Activated CD4-positive, alpha-beta memory T cell treated with anti-CD3 and anti-CD28 coated beads for 36 hours (primary cell): ENCODE measurements around the gene ZNF232. TPM values are rescaled to one million over a fixed set of nuclear protein-coding genes. Genes with fewer than 3 reads are reported as not detected.

Experiments
- CTCF ChIA-PET: fragments of 350-600 bp; sonication (Branson Sonifier 250); formaldehyde crosslinking; loops from one replicate; lab custom pipeline; 2021; ENCODE audit warnings: antibody characterized with exemption, inconsistent platforms; lab: Charles Lee
- POLR2A ChIA-PET: fragments of 350-600 bp; sonication (Branson Sonifier 250); formaldehyde crosslinking; loops from one replicate; lab custom pipeline; 2021; ENCODE audit warnings: antibody characterized with exemption; lab: Charles Lee
- DNase-seq: peaks from one replicate; pipeline ENCODE4 v3.0.0-alpha.2; 2020
- H3K27ac Mint-ChIP-seq: one replicate; pipeline ENCODE4 v1.8.0; 2021; ENCODE audit warnings: mixed read lengths
- H3K27me3 Mint-ChIP-seq: one replicate; pipeline ENCODE4 v1.8.0; 2021; ENCODE audit warnings: mixed read lengths
- H3K36me3 Mint-ChIP-seq: one replicate; pipeline ENCODE4 v1.8.0; 2021; ENCODE audit warnings: mixed read lengths
- H3K4me1 Mint-ChIP-seq: one replicate; pipeline ENCODE4 v1.8.0; 2021; ENCODE audit warnings: low read depth, mixed read lengths
- H3K4me3 Mint-ChIP-seq: one replicate; pipeline ENCODE4 v1.8.0; 2021; ENCODE audit warnings: mild to moderate bottlenecking, mixed read lengths
- H3K9me3 Mint-ChIP-seq: one replicate; pipeline ENCODE4 v1.8.0; 2021; ENCODE audit warnings: mixed read lengths
- intact Hi-C: fragments of 100-400 bp; cut with micrococcal nuclease; formaldehyde crosslinking; loops from one replicate; pipeline ENCODE4 v1.15.1; 2023
- total RNA-seq, 2 experiments: library from RNA; stranded (reverse); gene quantifications; one replicate each; pipeline ENCODE4 v1.2.3, GENCODE V29; 2021

The ZNF232 gene
- total RNA-seq, 2 experiments from 2014 or later = 13.6 to 14.2 TPM

GRCh38 chr17:5115673-5116651 lies 4.3 kb upstream of the ZNF232 start, which contains the start of gene USP6:
TSS of gene USP6 (plus strand) at chr17:5116032. CDS start at chr17:5130368, 14,336 bp downstream.
- peaks cover 24% of the 10 kb centered on the region for H3K27me3 Mint-ChIP-seq
- ChIA-PET POLR2A (no interaction called here), CTCF (no interaction called here)
- H3K4me1 Mint-ChIP-seq = peaks cover 8% of the 10 kb centered on the region
- H3K4me3 Mint-ChIP-seq = no peak within 1 kb of the TSS
- H3K27ac Mint-ChIP-seq = no peak within 1 kb of the TSS
- no peak for DNase-seq
- intact Hi-C loops = no loop called here
- peaks cover 21% of the 10 kb centered on the region for H3K36me3 Mint-ChIP-seq
- no peaks in the 10 kb centered on the region for H3K9me3 Mint-ChIP-seq

GRCh38 chr17:5110816-5111215 lies 862 bp downstream of the ZNF232 start:
- Mint-ChIP-seq H3K27me3 (peaks cover 9% of the 10 kb centered on the region), H3K9me3 (peaks cover 11% of the 10 kb centered on the region), H3K36me3 (peaks cover 59% of the 10 kb centered on the region), H3K4me1 (peaks cover 27% of the 10 kb centered on the region), H3K4me3 (peak overlapping the region; percentile 78), H3K27ac (peak overlapping the region; percentile 35)
- intact Hi-C loops = loop anchor here (2.0 kb wide), 1 partner anchor 80 kb away; the partner anchor contains the start of gene ZNF594
- ChIA-PET CTCF (interaction anchor here (1.2 to 1.9 kb wide), 3 partner anchors 32 to 202 kb away, joined by 4 to 7 read pairs (median 5); partner anchors contain the start of genes ZFP3 and ZNF594), POLR2A (interaction anchor here (1.4 to 3.4 kb wide), 2 partner anchors 32 to 80 kb away, joined by 4 to 13 read pairs; partner anchors contain the start of gene ZFP3)
- peak; percentile 21 for DNase-seq

GRCh38 chr17:5100832-5101231 lies 10.8 kb downstream of the ZNF232 start:
- intact Hi-C loops = no loop called here
- Mint-ChIP-seq H3K9me3 (peaks cover 22% of the 10 kb centered on the region), H3K27ac (no peak overlapping the region), H3K36me3 (peaks cover 32% of the 10 kb centered on the region), H3K4me1 (peaks cover 7% of the 10 kb centered on the region), H3K27me3 (peaks cover 15% of the 10 kb centered on the region), H3K4me3 (no peak overlapping the region)
- no peak for DNase-seq
- ChIA-PET POLR2A (no interaction called here), CTCF (interaction anchor here (1.0 kb wide), 1 partner anchor 136 kb away, joined by 3 read pairs; no protein-coding TSS in a partner anchor)

- Mint-ChIP-seq H3K27ac (no peak overlapping the region), H3K4me3 (no peak overlapping the region), H3K27me3 (peaks cover 16% of the 10 kb centered on the region), H3K9me3 (peaks cover 25% of the 10 kb centered on the region), H3K36me3 (peaks cover 31% of the 10 kb centered on the region), H3K4me1 (peaks cover 7% of the 10 kb centered on the region)
- DNase-seq = no peak
- ChIA-PET CTCF (no interaction called here), POLR2A (no interaction called here)
- intact Hi-C loops = no loop called here
Observed at GRCh38 chr17:5099271-5099670, 12.4 kb downstream of the ZNF232 start.

- Mint-ChIP-seq H3K27me3 (peaks cover 16% of the 10 kb centered on the region), H3K36me3 (peaks cover 38% of the 10 kb centered on the region), H3K4me1 (peaks cover 7% of the 10 kb centered on the region), H3K4me3 (peak overlapping the region; percentile 53), H3K27ac (no peak overlapping the region), H3K9me3 (peaks cover 45% of the 10 kb centered on the region)
- ChIA-PET CTCF (no interaction called here), POLR2A (interaction anchor here (0.6 to 1.0 kb wide), 2 partner anchors 84 to 175 kb away, joined by 3 read pairs; no protein-coding TSS in a partner anchor)
- intact Hi-C loops = no loop called here
- DNase-seq = peak; percentile 33
Observed at GRCh38 chr17:5097101-5097834, 14.4 kb downstream of the ZNF232 start.

- ChIA-PET POLR2A (interaction anchor here (0.6 to 1.0 kb wide), 2 partner anchors 85 to 175 kb away, joined by 3 read pairs; no protein-coding TSS in a partner anchor), CTCF (no interaction called here)
- H3K4me1 Mint-ChIP-seq = peaks cover 7% of the 10 kb centered on the region
Observed at GRCh38 chr17:5096731-5097100, 15.0 kb downstream of the ZNF232 start.

GRCh38 chr17:5092218-5093010 lies 19.3 kb downstream of the ZNF232 start:
- no peak overlapping the region for H3K4me3 Mint-ChIP-seq
- intact Hi-C loops = no loop called here
- H3K27me3 Mint-ChIP-seq = peaks cover 15% of the 10 kb centered on the region
- H3K36me3 Mint-ChIP-seq = peaks cover 83% of the 10 kb centered on the region
- DNase-seq = no peak
- peaks cover 8% of the 10 kb centered on the region for H3K4me1 Mint-ChIP-seq
- peaks cover 89% of the 10 kb centered on the region for H3K9me3 Mint-ChIP-seq
- ChIA-PET CTCF (no interaction called here), POLR2A (no interaction called here)
- H3K27ac Mint-ChIP-seq = no peak overlapping the region

More at GRCh38 chr17:5096731-5097100, 15.0 kb downstream of the ZNF232 start:
- H3K36me3 Mint-ChIP-seq = peaks cover 43% of the 10 kb centered on the region
- no peak overlapping the region for H3K27ac Mint-ChIP-seq
- no peak for DNase-seq
- H3K9me3 Mint-ChIP-seq = peaks cover 50% of the 10 kb centered on the region
- no peak overlapping the region for H3K4me3 Mint-ChIP-seq
- intact Hi-C loops = no loop called here
- peaks cover 16% of the 10 kb centered on the region for H3K27me3 Mint-ChIP-seq

GRCh38 chr17:5080591-5080990 lies 31.1 kb downstream of the ZNF232 start:
- no peak overlapping the region for H3K4me3 Mint-ChIP-seq
- peaks cover 10% of the 10 kb centered on the region for H3K9me3 Mint-ChIP-seq
- POLR2A ChIA-PET = no interaction called here
- CTCF ChIA-PET = interaction anchor here (2.6 kb wide), 1 partner anchor 18 kb away, joined by 22 read pairs; no protein-coding TSS in a partner anchor
- peaks cover 19% of the 10 kb centered on the region for H3K36me3 Mint-ChIP-seq
- DNase-seq = no peak
- peaks cover 25% of the 10 kb centered on the region for H3K4me1 Mint-ChIP-seq
- H3K27ac Mint-ChIP-seq = no peak overlapping the region
- no peaks in the 10 kb centered on the region for H3K27me3 Mint-ChIP-seq
- intact Hi-C loops = no loop called here

GRCh38 chr17:5078106-5079028 lies 33.3 kb downstream of the ZNF232 start, which contains the start of gene ZFP3:
TSS of gene ZFP3 (plus strand) at chr17:5078467. CDS start at chr17:5091505, 13,038 bp downstream.
- no peaks in the 10 kb centered on the region for H3K9me3 Mint-ChIP-seq
- H3K27ac Mint-ChIP-seq = peak within 1 kb of the TSS; percentile 87
- H3K4me1 Mint-ChIP-seq = peaks cover 25% of the 10 kb centered on the region
- intact Hi-C loops = no loop called here
- ChIA-PET CTCF (interaction anchor here (0.7 to 2.6 kb wide), 10 partner anchors 11 to 215 kb away, joined by 3 to 22 read pairs (median 4); partner anchors contain the start of genes CAMTA2, CHRNE and ZNF232), POLR2A (interaction anchor here (0.5 to 1.7 kb wide), 5 partner anchors 33 to 295 kb away, joined by 3 to 13 read pairs (median 4); partner anchors contain the start of genes INCA1, KIF1C and ZNF232)
- DNase-seq = peak; percentile 88
- peak within 1 kb of the TSS; percentile 70 for H3K4me3 Mint-ChIP-seq
- no peaks in the 10 kb centered on the region for H3K27me3 Mint-ChIP-seq
- H3K36me3 Mint-ChIP-seq = peaks cover 6% of the 10 kb centered on the region

GRCh38 chr17:5077781-5078105 lies 33.9 kb downstream of the ZNF232 start:
- DNase-seq = no peak
- intact Hi-C loops = no loop called here
- H3K4me3 Mint-ChIP-seq = peak overlapping the region; percentile 70
- H3K27ac Mint-ChIP-seq = peak overlapping the region; percentile 87
- peaks cover 25% of the 10 kb centered on the region for H3K4me1 Mint-ChIP-seq
- no peaks in the 10 kb centered on the region for H3K9me3 Mint-ChIP-seq
- no peaks in the 10 kb centered on the region for H3K27me3 Mint-ChIP-seq
- ChIA-PET POLR2A (interaction anchor here (0.5 to 1.7 kb wide), 2 partner anchors 80 kb away, joined by 3 to 5 read pairs; partner anchors contain the start of genes INCA1 and KIF1C), CTCF (interaction anchor here (1.1 to 1.6 kb wide), 3 partner anchors 46 to 111 kb away, joined by 3 to 5 read pairs (median 3); partner anchors contain the start of gene CAMTA2)
- H3K36me3 Mint-ChIP-seq = peaks cover 2% of the 10 kb centered on the region
